GM19025 (cell line): ENCODE data around the gene SCD5.

Experiments used
- ATAC-seq: cut with Tn5 transposase; IDR thresholded peaks from one replicate; pipeline ENCODE4 v1.9.1; 2021; ENCODE audit warnings: mild to moderate bottlenecking, low read depth, moderate library complexity; ENCODE audit not compliant: unreplicated experiment

The SCD5 gene

DNA sequence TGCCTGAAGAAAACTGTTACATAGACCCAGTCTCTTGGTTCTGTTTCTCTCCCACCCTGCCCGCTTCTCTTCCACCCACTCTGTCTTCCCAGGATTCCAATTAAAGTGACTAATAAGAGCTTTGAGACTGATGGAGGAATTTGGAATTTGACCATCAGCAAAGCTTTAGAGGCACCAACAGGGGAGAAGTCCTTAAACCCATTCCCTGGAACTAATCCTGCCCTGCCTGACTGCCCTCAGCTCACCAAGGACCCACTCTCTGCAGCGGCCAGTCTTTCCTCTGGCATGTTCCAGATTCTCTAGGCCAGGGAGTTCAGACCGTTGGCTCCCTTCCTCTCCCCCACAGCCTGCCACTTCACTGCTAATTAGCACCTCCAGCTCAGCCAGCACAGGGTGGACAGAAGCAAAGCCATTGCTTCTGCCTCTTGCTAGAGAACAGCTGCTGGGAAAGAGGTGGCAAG lies 23.9 kb downstream of the SCD5 start:
- ATAC-seq = no peak

DNA sequence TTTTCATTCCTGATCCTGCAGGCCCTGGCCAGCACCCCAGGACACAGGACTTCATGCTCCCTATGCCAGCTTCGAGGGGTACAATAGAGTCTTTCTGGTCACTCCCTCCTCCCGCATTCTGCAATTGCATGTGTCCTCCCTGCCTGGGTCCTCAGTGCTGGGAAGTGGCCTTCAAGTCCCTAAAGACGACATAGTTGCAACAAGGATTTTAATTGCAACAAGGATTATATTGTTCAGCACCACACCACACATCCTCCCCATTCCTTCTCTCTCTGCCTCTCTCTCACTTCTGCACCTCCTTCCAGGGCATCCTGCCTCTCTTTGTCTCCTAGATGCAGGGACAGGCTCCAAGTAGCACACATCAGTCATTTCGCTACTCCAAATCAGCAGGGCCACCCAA lies 25.5 kb downstream of the SCD5 start:
- no peak for ATAC-seq

GRCh38 chr4:82770607-82771006 lies 28.0 kb downstream of the SCD5 start:
- ATAC-seq = no peak

DNA sequence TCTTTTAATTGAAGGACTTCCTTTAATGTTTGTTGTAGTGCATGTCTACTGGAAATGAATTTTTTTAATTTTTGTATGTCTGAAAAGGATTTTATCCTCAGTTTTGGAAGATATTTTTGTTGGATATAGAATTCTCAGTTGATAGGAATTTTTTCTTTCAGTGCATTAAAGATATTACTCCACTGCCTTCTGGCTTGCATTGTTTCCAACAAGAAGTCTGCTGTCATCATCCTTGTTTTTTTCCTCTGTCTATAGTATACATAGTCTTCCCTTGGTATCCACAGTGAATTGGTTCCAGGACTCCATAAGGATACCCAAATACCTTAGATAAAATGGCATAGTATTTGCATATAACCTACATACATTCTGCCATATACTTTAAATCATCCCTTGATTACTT lies 33.5 kb downstream of the SCD5 start:
- ATAC-seq = no peak

DNA sequence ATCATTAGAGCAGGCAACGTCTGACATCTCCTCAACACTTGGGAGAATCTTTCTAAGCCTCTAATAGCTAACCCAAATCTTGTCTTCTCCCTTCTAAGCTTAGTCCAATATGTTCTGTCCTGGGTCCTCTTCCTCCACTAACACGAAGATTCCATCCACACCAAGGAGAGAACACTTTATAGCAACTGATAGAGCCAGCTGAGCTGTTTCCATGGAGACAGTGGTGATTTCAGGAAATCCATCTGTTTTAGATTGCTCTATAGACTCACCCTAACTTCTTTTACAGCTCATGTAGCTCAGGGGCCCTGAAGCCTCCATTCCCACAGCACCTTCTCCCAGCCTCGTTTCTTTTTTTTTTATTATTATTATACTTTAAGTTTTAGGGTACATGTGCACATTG lies 37.4 kb downstream of the SCD5 start:
- no peak for ATAC-seq

DNA sequence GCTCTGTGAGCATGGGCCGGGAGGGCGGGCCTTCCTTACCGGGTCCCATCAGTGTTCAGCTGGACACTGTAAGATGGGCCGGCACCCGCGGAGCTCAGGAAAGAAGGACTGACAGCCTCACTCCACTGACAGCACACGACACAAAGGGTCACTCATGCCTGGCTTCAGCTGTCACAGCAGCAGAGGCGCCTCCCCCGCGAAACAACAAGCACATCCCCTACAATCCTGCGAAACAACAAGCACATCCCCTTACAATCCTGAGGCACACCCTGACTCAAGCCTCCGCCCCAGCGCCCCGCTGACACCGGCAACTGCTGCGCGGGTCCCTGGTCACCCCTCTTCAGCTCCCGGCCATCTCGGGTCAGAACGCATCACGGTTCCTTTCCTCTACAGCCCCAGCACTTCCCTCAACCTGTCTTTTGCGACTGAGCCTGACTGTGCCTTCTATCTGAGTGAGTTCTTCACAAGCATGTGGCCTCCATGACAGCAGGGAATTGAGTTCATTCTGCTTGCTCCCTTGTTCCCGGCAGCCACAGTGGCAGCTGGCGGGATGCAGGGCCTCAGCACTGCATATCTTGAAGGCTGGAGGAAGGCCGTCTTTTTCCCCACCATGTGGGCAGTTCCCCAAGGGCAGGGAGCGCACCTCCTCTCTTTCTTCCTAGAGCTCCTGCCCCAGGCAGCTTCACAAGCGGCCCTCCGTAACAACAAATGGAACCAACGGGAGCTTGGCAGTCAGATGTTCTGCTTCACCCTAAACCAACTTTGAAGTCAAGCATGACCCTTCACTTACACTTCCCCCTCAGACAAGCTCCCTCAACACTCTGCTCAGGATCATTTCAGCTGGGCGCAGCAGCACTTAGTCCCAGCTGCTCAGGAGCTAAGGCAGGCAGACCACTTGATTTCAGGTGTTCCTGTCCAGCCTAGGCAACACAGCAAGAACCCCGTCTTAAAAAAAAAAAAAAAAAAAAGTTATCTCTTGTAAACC lies 39.6 kb downstream of the SCD5 start:
- no peak for ATAC-seq

DNA sequence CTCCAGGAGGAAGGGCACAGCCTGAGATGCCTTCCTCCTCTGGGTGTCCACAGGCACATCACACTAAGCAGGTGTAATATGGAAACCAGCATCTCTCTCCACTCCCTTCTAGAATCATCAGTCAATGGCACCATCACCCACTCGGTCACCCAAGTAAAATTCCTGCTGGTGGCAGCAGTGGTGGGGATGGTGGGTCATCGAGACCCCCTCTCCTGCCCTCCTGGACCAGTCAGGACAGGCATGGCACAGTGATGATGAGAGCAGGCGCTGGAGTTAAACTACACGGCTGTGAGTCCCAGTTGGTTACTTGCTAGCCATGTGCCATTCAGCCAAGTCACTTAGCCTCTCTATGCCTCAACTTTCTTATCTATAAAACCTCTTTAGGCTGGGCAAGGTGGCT lies 42.5 kb downstream of the SCD5 start:
- no peak for ATAC-seq

- no peak for ATAC-seq
These were observed 42.9 kb downstream of the SCD5 start for GRCh38 chr4:82755650-82756049.

- no peak for ATAC-seq
These were observed 44.0 kb downstream of the SCD5 start for GRCh38 chr4:82754513-82755165.

DNA sequence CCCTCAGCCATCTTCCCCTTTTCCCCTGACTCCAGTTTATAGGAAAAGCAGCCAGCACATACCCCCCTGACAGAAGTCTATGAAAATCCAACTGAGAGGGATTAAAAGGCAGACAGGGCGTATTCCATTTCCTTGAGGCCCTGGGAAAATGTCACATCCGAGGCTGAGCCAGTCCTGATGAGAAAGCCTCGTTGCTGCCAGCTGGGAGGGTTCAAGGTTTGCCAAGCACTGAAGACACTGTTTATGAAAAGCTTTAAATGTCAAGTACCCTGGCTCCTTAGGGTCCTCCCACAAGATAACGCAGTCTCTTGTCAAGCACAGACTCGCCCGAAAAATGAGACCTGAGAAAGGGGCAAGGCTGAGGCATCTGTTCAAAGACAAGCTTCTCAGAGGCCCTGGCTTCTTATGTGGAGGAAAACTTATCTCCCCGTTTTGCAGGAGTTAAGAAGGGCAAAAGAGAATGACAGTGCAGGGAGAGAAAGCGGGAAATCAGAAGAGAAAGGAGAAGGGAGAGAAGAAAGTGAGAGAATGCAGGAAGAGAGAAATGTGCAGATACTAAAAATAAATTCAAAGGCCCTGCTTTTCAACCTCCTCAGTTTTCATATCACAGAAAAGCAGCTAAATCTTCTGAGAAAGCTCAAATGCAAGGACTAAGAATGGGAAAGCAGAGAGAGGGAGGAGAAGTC lies 44.7 kb downstream of the SCD5 start:
- ATAC-seq = no peak

- ATAC-seq = no peak
These were observed 45.4 kb downstream of the SCD5 start for GRCh38 chr4:82753238-82753637.

DNA sequence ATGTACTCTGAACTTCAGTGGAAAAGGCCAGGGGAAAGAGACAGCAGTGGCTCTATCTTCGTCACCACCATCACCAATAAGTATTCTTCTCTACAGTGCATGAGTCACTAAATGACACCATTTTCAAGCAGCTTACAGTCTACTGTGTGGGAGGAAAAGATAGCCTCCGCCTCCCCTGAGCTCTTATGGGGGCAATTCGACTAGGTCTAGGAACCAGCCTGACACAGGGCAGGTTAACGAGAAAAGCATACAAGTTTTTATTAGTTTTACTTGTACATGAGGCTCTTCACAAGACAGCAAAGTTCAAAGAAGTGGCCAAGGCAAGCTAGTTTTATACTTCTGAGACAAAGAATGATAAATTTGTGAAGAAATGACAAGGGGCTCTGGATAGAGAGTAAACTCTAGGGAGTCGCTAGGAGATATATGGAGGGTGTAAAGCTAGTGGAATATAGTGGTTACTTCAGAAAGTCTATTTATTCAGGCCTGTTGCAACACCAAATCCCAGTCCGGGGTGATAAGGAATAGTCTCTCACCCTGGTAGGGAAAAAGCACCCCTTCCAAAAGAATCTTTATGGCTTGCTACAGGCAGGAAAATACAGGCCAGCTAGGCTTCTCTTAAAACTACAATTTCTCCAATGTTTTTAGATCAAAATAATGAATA lies 49.7 kb downstream of the SCD5 start:
- ATAC-seq = no peak

GRCh38 chr4:82747686-82748575 lies 50.7 kb downstream of the SCD5 start:
- ATAC-seq = no peak

DNA sequence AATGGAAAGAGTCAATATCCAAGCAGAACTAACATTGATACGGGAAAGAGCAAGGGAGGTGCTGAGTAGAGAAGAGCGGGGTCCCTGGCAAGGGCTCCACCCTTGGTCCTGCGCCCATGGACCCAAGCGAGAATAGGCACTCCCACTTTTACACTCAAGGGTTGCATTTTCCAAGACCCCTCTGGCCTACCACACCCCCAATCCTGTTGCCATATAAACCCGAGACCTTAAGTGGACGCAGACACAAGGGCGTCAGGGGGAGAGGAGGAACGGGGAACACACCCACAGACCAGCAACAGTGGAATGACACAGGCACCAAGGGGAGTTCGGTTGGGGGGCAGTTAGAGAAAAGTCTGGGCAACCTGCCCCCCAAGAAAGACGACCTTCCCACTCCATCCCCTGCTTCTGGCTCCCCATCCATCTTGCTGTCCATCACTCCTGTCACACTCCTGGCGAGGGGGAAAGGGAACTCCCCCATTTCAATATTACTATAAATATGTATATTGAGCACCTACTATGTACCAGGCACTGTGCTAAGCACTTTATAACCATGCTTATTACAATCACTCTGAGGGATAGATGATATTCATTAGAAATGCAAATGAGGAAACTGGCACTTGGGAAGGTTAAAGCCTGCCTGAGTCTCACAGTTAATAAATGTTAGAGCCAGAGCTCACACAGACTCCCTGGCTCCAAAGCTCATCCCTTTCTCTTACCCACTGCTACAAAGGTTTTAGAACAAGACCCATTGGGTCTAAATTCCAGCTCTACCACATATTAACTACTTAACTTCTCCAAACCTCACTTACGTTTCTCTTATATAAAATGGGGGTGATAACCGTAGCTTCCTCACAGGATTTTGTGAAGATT lies 51.7 kb downstream of the SCD5 start:
- no peak for ATAC-seq

GRCh38 chr4:82745173-82745842 lies 53.3 kb downstream of the SCD5 start:
- ATAC-seq = no peak

DNA sequence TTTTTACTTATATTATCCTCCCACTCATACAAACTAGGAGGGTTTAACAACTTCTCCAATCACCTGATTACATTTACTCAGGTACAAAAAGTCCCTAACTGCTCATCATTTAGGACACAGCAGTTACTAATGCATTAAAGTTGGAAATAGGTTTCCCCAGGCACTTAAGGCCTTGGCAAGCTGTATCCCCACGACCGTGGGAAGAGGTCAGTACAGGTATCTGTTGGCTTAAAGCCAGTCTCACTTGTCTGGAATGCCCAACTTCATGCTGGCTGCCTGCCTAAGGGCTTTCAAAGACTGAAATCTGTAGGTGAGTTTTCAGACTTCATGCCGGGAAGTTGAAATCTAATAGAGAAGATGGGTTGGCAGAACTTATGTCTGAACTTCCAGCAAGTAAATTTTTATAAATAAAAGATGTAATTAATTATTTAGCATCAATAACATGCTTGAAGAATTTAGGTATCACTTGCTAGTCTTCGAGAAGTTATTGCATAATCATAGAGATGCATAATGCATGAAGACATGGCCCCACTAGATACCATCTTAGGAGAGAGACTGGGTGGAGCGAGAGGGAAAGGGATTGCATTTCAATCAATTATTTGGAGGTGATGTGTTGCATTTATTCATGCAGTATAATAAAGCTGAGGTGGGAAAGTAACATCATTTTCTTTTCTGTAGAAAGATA lies 54.2 kb downstream of the SCD5 start:
- no peak for ATAC-seq

DNA sequence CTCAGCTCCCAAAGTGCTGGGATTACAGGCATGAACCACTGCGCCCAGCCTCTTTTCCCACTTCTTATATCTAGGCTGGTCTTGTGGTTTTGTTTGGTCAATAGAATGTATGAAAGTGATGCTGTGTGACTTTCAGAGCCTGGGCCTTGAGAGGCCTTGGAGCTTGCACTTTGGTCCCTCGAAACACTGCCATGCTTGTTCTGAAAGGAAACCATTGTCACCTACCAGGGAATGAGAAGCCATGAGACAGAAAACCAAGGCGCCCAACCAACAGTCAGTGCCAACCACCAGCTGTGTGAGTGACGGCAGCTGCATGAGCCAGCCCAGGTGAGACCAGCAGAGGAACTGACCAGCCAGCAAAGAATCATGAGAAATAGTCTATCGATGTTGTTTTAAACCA lies 57.4 kb downstream of the SCD5 start:
- ATAC-seq = no peak
